ENCODE data around the gene SLC6A11.

The SLC6A11 gene

GRCh38 chr3:10985181-10985580 is 169.2 kb downstream of the SLC6A11 start:
- DNase-seq: no peak

GRCh38 chr3:10986592-10986991 is 170.6 kb downstream of the SLC6A11 start:
- DNase-seq: no peak

GRCh38 chr3:10988001-10988665 is 172.1 kb downstream of the SLC6A11 start:
- no peak for DNase-seq

- no peak for DNase-seq
These were observed 173.0 kb downstream of the SLC6A11 start for GRCh38 chr3:10988991-10989484.
